ENCODE data around the gene TCL1B.
"Not testable (repeated sequence)": the region's sequence is repeated elsewhere in the genome, so short reads cannot be mapped to it uniquely, and the experiment has no call there.

TCL1B gene

GRCh38 chr14:95703805-95704204 lies 17.6 kb downstream of the TCL1B start:
- no peak for DNase-seq

- no peak for DNase-seq
Observed at GRCh38 chr14:95705518-95705917, 19.3 kb downstream of the TCL1B start.

- DNase-seq: no peak
Observed at GRCh38 chr14:95707327-95707726, 21.1 kb downstream of the TCL1B start.

GRCh38 chr14:95710106-95710505 lies 23.9 kb downstream of the TCL1B start:
- DNase-seq: no peak

- no peak for DNase-seq
Observed at GRCh38 chr14:95711476-95712176, 25.4 kb downstream of the TCL1B start.

GRCh38 chr14:95712398-95712797 lies 26.2 kb downstream of the TCL1B start:
- no peak for DNase-seq

- DNase-seq: no peak
Observed at GRCh38 chr14:95713596-95714371, 27.6 kb downstream of the TCL1B start, which contains the start of gene TCL1A. TCL1A (minus strand) TSS chr14:95714125; CDS start chr14:95714066, 59 bp downstream.

- DNase-seq: no peak
Observed at GRCh38 chr14:95722525-95723190, 36.4 kb downstream of the TCL1B start.

- DNase-seq: no peak
Observed at GRCh38 chr14:95725685-95726336, 39.6 kb downstream of the TCL1B start.

- no peak for DNase-seq
Observed at GRCh38 chr14:95727056-95727700, 41.0 kb downstream of the TCL1B start.

GRCh38 chr14:95729402-95730028 lies 43.3 kb downstream of the TCL1B start:
- DNase-seq: not testable (repeated sequence)

GRCh38 chr14:95730126-95730525 lies 43.9 kb downstream of the TCL1B start:
- no peak for DNase-seq

- no peak for DNase-seq
Observed at GRCh38 chr14:95733212-95733611, 47.0 kb downstream of the TCL1B start.

GRCh38 chr14:95739356-95739755 lies 53.1 kb downstream of the TCL1B start:
- no peak for DNase-seq

GRCh38 chr14:95741038-95741490 lies 54.8 kb downstream of the TCL1B start:
- no peak for DNase-seq

- no peak for DNase-seq
Observed at GRCh38 chr14:95741781-95742180, 55.6 kb downstream of the TCL1B start.

All from activated CD4-positive, alpha-beta T cell treated with anti-CD3 and anti-CD28 coated beads, Interleukin-2, amount 50 U/mL, for 48 hours (primary cell).